Endothelial cell of hepatic sinusoid (primary cell): ENCODE results near the gene WWOX.
"Not testable (repeated sequence)": the region's sequence is repeated elsewhere in the genome, so short reads cannot be mapped to it uniquely, and the experiment has no call there.

Source experiments
- in situ Hi-C: cut with HindIII; loops from 2 replicates; pipeline ENCODE4 v1.10.0; 2017; ENCODE audit warnings: low sequenced_read_pairs

The WWOX gene

GRCh38 chr16:78513838-78514237 lies 414.4 kb downstream of the WWOX start:
- in situ Hi-C loops: no loop called here

- in situ Hi-C loops: not testable (repeated sequence)
Observed at GRCh38 chr16:78514888-78515287, 415.4 kb downstream of the WWOX start.

DNA sequence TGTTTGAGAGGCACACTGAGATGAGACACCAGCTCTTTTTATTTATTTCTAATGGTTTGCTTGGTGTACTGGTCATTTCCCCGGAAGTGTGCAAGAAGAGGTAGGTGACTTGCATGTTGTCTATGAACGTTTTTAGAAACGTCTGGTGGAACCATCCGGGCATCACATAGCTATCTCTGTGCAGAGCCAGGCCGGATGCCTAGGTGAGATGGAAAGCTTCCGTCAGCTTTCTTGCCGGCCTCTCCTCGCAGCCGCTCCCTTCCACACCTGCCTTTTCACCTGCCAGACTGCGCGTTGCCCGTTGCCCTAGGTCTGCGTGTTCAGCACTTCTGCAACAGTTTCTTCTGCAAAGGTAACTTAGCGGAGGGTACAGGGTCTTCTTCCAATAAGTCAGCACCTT lies 416.0 kb downstream of the WWOX start:
- in situ Hi-C loops: no loop called here

- in situ Hi-C loops: no loop called here
Observed at GRCh38 chr16:78516006-78516736, 416.7 kb downstream of the WWOX start.

DNA sequence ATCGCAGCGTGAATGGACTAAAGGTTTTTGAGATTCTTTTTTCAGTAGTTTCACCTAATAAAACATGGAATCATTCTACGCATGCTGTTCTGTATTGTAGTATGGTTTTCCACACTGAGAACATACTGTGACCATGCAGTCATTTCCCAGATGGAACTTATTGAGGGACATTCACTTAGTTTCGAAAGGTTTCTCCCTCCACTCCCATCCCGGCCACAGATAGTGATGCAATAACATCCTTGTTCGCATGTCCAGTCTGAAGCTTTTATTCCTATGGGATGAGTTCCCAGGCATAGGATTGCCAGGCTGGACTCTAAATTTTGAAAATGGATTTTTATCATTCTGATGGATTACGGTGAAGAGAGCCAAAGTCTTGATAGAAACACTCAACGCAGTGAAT lies 420.4 kb downstream of the WWOX start:
- in situ Hi-C loops: no loop called here

DNA sequence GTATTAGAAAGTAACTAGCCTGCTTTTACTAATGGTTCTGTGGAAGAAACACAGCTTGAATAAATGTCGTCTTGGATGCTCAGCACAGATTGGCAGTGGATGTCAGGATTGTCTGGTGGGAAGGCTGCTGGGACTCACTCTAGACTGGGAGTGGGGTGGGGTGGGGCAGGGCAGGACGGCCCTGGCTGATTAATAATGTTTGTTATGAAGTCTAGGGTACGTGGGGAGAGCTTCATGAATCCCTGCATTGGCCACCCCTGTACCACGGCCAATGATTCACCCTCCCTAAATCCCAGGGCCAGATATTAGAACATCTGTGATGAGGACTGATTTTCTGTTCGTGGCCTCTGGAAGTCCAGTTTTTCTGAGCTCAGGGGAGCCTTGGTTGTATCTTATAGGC lies 421.0 kb downstream of the WWOX start:
- in situ Hi-C loops: no loop called here

GRCh38 chr16:78522327-78522726 lies 422.9 kb downstream of the WWOX start:
- in situ Hi-C loops: no loop called here

DNA sequence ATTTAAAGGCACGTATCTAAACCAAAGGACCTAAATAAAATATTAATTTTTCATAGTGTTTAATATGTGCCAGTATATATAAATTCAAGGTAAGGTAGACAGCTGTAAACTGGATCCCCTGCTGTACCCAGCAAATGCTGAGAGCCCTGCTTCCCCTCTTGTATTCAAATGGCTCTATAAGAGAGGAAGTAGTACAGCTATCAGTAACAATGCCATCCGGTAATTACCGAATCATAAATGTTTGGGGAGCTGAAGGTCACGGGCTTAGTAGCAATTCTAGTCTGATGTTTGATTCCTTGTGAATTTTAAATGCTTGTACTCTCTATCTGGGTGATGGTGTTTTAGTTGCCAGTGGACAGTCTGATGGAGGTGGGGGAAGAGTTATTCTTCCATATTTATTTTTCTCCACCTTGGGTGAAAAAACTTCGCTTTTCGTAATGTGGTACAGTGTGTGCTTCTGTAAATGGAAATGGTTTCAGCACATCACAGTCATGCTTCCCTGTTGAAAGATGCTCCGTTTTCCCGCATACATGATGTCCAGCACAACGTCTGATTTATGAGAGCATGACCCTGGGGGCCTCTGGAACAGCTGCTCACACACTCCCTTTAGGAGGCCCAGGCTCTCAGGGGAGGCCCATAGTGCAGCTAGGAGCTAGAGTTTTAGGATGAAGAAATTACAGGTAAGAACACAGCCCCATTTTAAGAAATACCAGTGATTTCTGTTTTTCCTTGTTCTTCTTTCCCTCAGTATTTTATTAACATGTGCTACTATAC lies 423.9 kb downstream of the WWOX start:
- in situ Hi-C loops: no loop called here

GRCh38 chr16:78524066-78524595 lies 424.7 kb downstream of the WWOX start:
- in situ Hi-C loops: no loop called here

- in situ Hi-C loops: no loop called here
Observed at GRCh38 chr16:78528265-78528664, 428.8 kb downstream of the WWOX start.

- in situ Hi-C loops: no loop called here
Observed at GRCh38 chr16:78529881-78530280, 430.4 kb downstream of the WWOX start.

DNA sequence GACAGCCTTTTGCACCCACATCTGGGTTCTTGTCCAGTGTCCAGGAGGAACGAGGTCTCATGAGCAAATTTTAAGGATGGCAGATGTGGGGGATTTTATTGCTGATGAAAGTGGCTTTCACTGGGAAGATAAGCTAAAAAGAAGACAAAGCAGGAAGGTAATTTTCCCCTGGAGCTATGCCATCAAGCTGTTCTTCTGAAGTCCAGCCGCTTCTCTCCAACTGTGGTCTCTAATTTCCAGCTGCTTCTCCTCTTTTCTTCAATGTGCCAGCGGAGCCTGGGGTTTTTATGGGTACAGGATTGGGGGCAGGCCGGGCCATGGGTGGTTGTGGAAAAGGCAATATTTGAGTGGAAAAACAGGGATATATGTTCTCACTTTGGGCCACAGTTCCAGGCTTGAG lies 430.8 kb downstream of the WWOX start:
- in situ Hi-C loops: no loop called here

GRCh38 chr16:78535098-78535497 lies 435.6 kb downstream of the WWOX start:
- in situ Hi-C loops: no loop called here

DNA sequence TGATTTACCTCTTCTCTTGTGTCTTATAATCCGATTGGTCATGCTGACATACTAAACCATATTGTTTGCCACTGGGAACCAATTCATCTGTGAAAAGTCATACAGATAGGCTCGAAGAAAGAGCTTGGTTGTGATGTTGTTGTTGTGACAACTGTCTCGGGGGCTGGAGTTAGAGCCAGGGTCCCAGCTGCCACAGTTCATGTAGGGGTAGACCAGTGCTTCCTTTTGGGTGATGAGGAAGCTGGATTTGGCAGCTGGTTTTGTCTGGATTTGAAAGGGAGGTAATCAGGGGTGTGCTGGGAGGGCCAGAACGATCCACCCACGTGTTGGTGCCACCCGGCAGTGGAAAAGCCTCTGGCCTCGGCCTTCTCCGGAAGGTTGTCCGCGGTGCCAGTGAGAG lies 438.1 kb downstream of the WWOX start:
- in situ Hi-C loops: no loop called here

GRCh38 chr16:78538292-78538691 lies 438.8 kb downstream of the WWOX start:
- in situ Hi-C loops: no loop called here

GRCh38 chr16:78538919-78539318 lies 439.5 kb downstream of the WWOX start:
- in situ Hi-C loops: no loop called here

- in situ Hi-C loops: no loop called here
Observed at GRCh38 chr16:78542419-78542818, 443.0 kb downstream of the WWOX start.

DNA sequence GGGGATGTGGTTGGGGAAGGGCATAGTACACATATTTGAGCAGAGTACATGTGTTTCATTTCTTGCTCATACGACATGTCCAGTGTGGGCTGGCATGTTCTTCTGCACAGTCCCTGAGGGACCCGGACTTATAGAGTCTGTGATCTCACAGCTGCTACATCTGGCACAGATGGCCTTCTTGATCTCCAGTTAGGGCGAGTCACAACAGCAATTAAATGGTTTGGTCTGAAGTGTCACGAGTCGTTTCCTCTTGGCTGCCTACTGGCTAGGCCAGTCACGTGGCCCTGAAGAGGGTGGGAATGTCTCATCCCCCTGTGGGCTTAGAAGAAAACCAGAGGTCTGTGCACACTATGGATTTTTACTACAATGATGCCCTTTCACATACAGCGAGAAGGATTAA lies 443.6 kb downstream of the WWOX start:
- in situ Hi-C loops: no loop called here

- in situ Hi-C loops: no loop called here
Observed at GRCh38 chr16:78549366-78549765, 449.9 kb downstream of the WWOX start.

DNA sequence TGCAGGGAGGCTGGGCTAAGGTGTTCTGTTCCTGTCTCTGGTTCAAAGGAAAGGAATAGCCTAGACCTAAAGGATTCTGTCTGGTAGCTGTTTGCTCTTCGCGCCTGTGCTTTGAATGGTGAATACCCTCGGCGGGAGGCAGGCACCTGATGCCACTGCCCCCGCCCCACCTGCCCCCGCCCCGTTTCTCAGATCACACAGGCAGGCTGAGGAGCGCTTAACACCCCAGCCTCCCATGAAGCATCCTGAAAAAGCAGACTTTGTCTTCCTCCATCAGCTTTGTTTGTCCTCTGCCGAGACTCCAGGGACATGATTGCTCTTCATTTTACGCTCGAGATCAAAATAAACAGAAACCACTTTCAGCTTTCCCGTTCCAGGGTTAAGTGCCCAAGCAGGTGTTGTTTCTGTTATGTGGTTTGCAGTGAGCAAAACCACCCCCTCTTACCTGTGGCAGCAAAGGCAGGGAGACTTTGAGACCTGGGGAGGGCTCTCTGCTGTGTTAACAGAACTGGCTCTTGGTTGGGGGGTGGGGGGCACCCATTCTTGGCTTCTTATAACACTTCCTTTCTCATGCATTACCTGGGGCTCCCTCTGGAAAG lies 452.1 kb downstream of the WWOX start:
- in situ Hi-C loops: no loop called here

- in situ Hi-C loops: no loop called here
Observed at GRCh38 chr16:78552106-78552675, 452.7 kb downstream of the WWOX start.
